ENCODE measurements around the gene IRX4. TPM values are rescaled to one million over a fixed set of nuclear protein-coding genes. Genes with fewer than 3 reads are reported as not detected.

IRX4 gene
- total and polyA plus RNA-seq, 2 experiments from 2014 or later, result 208 to 308 TPM

DNA sequence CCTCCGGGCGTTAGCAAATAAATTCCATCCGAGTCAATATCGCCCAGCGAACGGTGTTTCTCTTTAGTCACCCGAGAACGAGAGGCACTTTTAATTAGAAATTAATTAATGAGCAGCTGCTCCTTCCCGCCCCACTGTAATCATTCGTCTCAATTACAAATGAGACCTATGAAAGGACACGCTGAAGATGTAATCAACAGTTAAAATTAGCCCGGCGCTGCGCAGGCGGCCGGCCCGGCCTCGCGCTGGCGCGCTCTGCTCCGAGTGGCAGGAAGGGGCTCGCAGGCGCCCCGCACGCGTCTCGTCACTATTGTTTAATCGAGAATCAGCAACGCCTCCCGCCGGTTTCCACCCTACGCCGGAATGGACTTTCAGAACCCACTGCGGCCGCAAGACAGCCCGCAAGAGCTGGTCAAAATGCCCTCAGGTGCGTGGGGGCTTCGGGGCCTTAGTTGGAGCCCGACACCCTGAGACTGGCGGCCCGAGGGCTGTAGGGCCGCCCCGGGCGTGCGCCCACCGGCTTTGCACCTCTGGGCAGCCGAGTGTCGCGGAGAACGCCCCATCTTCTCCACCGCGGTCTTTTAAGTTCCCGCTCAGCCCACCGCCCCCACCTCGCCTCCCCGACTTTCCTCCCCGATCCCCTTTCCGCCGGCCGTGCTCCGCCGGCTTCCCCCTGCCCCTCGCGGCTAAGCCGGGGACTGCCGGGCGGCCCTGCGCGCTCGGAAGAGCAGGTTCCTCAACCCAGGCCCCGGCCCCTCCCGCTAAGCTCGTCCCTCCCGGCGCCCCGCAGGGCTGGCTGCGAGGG lies 597 bp upstream of the IRX4 start:
- peak in 1 of 2 donors; percentile 66 for DNase-seq (ENCODE audit: low read depth in 1 of 2, low spot score in 1 of 2)
- H3K4me3 ChIP-seq, result peak overlapping the region; percentile 92
- TF ChIP-seq, protein P1, sequence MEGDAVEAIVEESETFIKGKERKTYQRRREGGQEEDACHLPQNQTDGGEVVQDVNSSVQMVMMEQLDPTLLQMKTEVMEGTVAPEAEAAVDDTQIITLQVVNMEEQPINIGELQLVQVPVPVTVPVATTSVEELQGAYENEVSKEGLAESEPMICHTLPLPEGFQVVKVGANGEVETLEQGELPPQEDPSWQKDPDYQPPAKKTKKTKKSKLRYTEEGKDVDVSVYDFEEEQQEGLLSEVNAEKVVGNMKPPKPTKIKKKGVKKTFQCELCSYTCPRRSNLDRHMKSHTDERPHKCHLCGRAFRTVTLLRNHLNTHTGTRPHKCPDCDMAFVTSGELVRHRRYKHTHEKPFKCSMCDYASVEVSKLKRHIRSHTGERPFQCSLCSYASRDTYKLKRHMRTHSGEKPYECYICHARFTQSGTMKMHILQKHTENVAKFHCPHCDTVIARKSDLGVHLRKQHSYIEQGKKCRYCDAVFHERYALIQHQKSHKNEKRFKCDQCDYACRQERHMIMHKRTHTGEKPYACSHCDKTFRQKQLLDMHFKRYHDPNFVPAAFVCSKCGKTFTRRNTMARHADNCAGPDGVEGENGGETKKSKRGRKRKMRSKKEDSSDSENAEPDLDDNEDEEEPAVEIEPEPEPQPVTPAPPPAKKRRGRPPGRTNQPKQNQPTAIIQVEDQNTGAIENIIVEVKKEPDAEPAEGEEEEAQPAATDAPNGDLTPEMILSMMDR (IDR thresholded peaks at IDR 0.05; ENCODE audit: low read depth, low read length), result no peak

DNA sequence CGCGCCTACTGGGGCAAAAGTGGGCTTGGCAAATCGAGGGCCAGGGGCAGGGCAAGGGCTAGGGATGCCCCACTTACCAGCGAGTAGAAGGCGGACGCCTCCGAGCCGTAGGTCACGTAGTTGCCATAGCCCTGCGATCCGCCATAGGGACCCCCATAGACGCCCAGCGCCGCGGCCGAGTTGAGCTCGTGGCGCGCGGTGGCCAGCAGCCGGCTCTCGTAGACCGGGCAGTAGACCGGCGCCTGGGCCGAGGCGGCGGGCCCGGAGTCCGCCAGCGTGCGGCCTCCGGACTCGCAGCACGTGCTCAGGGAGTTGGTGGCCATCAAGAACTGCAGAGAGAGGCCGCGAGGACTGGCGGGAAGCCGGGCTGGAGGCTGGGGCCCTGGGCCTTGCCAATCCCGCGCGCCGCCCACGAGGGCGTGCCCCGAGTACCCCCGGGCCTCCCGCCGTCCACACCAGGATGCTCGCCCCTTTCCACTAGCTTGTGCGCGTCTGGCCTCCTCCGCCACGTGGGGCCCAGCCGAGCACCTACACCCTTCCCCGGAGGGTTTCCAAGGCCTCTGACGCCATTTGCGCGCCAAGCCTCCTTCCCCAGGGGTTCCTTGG lies 891 bp downstream of the IRX4 start:
- TF ChIP-seq, protein P1 (IDR thresholded peaks at IDR 0.05; ENCODE audit: low read depth, low read length), result no peak
- DNase-seq (ENCODE audit: low read depth in 1 of 2, low spot score in 1 of 2), result peak in 1 of 2 donors; percentile 40
- no peaks in the 10 kb centered on the region for H3K9me3 ChIP-seq (ENCODE audit: low read depth)
- peak overlapping the region; percentile 92 for H3K4me3 ChIP-seq
- H3K27me3 ChIP-seq, result peaks cover 100% of the 10 kb centered on the region
- peaks cover 22% of the 10 kb centered on the region for H3K4me1 ChIP-seq (ENCODE audit: low read depth)
- peak overlapping the region; percentile 94 for H3K27ac ChIP-seq
- peaks cover 12% of the 10 kb centered on the region for H3K36me3 ChIP-seq

More for the DNA sequence above, 597 bp upstream of the IRX4 start:
- Histone ChIP-seq H3K4me1 (ENCODE audit: low read depth) (peaks cover 17% of the 10 kb centered on the region), H3K27ac (peak overlapping the region; percentile 94), H3K36me3 (peaks cover 3% of the 10 kb centered on the region), H3K9me3 (ENCODE audit: low read depth) (no peaks in the 10 kb centered on the region), H3K27me3 (peaks cover 100% of the 10 kb centered on the region)

DNA sequence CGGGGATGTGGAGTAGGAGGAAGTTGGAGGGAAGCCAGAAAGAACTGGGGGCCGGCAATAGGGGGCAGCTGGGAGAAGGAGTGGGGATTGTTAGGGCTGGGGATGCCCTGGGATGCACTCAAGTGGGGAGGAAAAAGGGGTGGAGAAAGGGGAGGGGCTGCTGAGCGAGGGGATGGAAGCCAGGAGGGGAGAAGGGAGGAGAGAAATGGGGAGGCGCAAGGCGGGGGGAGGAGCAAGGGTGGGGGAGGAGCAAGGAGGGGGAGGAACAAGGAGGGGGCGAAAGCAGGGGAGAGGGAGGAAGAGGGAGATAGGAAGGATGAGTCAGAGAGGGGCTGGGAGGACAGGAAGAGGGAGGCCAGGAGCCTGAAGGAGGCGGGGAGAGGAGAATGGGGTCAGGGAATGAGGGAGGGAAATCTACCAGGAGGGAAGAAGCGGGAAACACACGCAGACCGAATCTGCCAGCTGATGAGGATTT lies 1.6 kb downstream of the IRX4 start:
- DNase-seq (ENCODE audit: low read depth in 1 of 2, low spot score in 1 of 2), result peak in 1 of 2 donors; percentile 40
- peaks cover 12% of the 10 kb centered on the region for H3K36me3 ChIP-seq
- peaks cover 29% of the 10 kb centered on the region for H3K4me1 ChIP-seq (ENCODE audit: low read depth)
- peaks cover 100% of the 10 kb centered on the region for H3K27me3 ChIP-seq
- no peaks in the 10 kb centered on the region for H3K9me3 ChIP-seq (ENCODE audit: low read depth)
- H3K4me3 ChIP-seq, result peak overlapping the region; percentile 92
- TF ChIP-seq, protein P1 (IDR thresholded peaks at IDR 0.05; ENCODE audit: low read depth, low read length), result no peak
- peak overlapping the region; percentile 7 for H3K27ac ChIP-seq

DNA sequence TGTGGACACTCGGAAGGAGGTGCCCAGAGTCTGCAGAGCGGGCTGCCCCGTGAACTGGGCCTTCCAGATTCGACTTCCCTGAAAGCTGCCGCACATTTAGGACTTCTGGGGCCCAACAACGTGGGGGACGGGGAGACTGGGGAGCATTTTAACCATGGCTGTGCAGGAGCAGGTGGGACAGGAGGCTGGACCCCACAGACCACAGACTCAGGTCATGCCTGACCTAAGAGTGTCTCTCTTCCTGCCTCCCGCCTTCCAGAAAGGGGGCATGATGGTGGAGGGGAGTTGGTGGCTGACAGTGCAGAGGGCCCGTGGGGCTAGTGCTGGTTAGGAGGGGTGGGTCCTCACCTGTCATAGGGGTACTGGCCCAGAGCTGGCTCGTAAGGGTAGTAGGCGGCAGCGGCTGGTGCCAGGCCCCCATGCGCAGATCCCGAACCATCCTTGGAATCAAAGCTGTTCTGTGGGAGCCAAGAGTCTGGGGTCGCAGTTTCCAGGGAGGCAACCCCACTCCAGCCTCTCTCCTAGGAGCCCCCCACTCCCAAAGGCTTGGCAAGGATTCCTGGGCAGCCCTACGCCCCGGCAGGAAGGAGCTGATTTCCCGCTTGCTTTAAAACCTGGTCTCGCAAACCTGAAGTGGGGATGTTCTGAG lies 2.2 kb downstream of the IRX4 start:
- Histone ChIP-seq H3K4me1 (ENCODE audit: low read depth) (peaks cover 35% of the 10 kb centered on the region), H3K27ac (no peak overlapping the region), H3K36me3 (peaks cover 12% of the 10 kb centered on the region), H3K27me3 (peaks cover 100% of the 10 kb centered on the region), H3K9me3 (ENCODE audit: low read depth) (no peaks in the 10 kb centered on the region), H3K4me3 (no peak overlapping the region)
- no peak for DNase-seq (ENCODE audit: low read depth in 1 of 2, low spot score in 1 of 2)
- TF ChIP-seq, protein P1 (IDR thresholded peaks at IDR 0.05; ENCODE audit: low read depth, low read length), result no peak
